Osteoblast (primary cell): ENCODE measurements around the gene NEK8. TPM values are rescaled to one million over a fixed set of nuclear protein-coding genes. Genes with fewer than 3 reads are reported as not detected.
A peak's percentile ranks its signal among the peaks of the same experiment; 100 is the strongest.

Experiments used
- DNase-seq: peaks from one replicate; pipeline ENCODE4 v3.0.0; 2011; ENCODE audit warnings: low spot score, mixed read lengths; ENCODE audit not compliant: insufficient read length; ENCODE audit errors: missing footprints
- H2AFZ ChIP-seq: 2 replicates; pipeline ENCODE4 v1.6.0; 2011; ENCODE audit warnings: mild to moderate bottlenecking, low read length
- H3K27ac ChIP-seq: 2 replicates; pipeline ENCODE4 v1.5.1; 2011; ENCODE audit warnings: mild to moderate bottlenecking, low read depth, low read length, moderate library complexity
- H3K27me3 ChIP-seq: 2 replicates; pipeline ENCODE4 v1.6.0; 2012; ENCODE audit warnings: mild to moderate bottlenecking, control low read depth, inconsistent platforms, low read length, moderate library complexity; ENCODE audit not compliant: insufficient read depth
- H3K36me3 ChIP-seq: 2 replicates; pipeline ENCODE4 v1.5.1; 2011; ENCODE audit warnings: mild to moderate bottlenecking, low read length, control low read depth, moderate library complexity; ENCODE audit not compliant: insufficient read depth
- H3K4me1 ChIP-seq: 2 replicates; pipeline ENCODE4 v1.5.1; 2011; ENCODE audit warnings: mild to moderate bottlenecking, low read length, control low read depth, moderate library complexity; ENCODE audit not compliant: insufficient read depth
- H3K4me2 ChIP-seq: 2 replicates; pipeline ENCODE4 v1.6.0; 2011; ENCODE audit warnings: mild to moderate bottlenecking, low read length; ENCODE audit not compliant: insufficient read depth
- H3K4me3 ChIP-seq: fragments of 200-600 bp; sonication (generic); 3 replicates; pipeline ENCODE4 v1.5.1; 2012; ENCODE audit warnings: mild to moderate bottlenecking, low read length, inconsistent platforms; ENCODE audit not compliant: insufficient read depth
- H3K79me2 ChIP-seq: 2 replicates; pipeline ENCODE4 v1.6.0; 2012; ENCODE audit warnings: mild to moderate bottlenecking, low read length, control low read depth, inconsistent platforms; ENCODE audit not compliant: insufficient read depth
- H3K9me3 ChIP-seq: 2 replicates; pipeline ENCODE4 v1.5.1; 2011; ENCODE audit warnings: low read depth, low read length, control low read depth
- H4K20me1 ChIP-seq: 2 replicates; pipeline ENCODE4 v1.6.0; 2012; ENCODE audit warnings: mild to moderate bottlenecking, low read length, control low read depth; ENCODE audit not compliant: insufficient read depth
- CTCF ChIP-seq: IDR thresholded peaks from 2 replicates; pipeline ENCODE4 v1.5.1; 2011; ENCODE audit warnings: mild to moderate bottlenecking, low read depth, low read length, moderate library complexity; ENCODE audit errors: extremely low read depth
- total RNA-seq: library from RNA; depleted of rRNA; stranded (reverse); fragments of >200 nt; gene quantifications from 2 replicates; pipeline ENCODE4 v1.2.3, GENCODE V29; 2012

Gene NEK8
- total RNA-seq, 1 donor, result 7.2 TPM

GRCh38 chr17:28738680-28739384 is 10.2 kb downstream of the NEK8 start:
- no peak overlapping the region for H3K4me3 ChIP-seq

GRCh38 chr17:28740406-28741357 is 12.1 kb downstream of the NEK8 start:
- H3K36me3 ChIP-seq, result no peaks in the 10 kb centered on the region
- H2AFZ ChIP-seq, result no peak overlapping the region
- H3K4me1 ChIP-seq, result peaks cover 16% of the 10 kb centered on the region
- peak; percentile 69 for DNase-seq
- TF ChIP-seq CTCF, result no peak
- no peak overlapping the region for H3K4me3 ChIP-seq
- H3K79me2 ChIP-seq, result peaks cover 15% of the 10 kb centered on the region
- no peak overlapping the region for H3K27ac ChIP-seq
- no peaks in the 10 kb centered on the region for H3K27me3 ChIP-seq
- peaks cover 3% of the 10 kb centered on the region for H4K20me1 ChIP-seq
- H3K9me3 ChIP-seq, result no peaks in the 10 kb centered on the region
- no peak overlapping the region for H3K4me2 ChIP-seq

More at GRCh38 chr17:28738680-28739384, 10.2 kb downstream of the NEK8 start:
- H2AFZ ChIP-seq, result no peak overlapping the region
- no peak overlapping the region for H3K27ac ChIP-seq
- no peak for TF ChIP-seq CTCF
- peaks cover 9% of the 10 kb centered on the region for H3K4me1 ChIP-seq
- no peaks in the 10 kb centered on the region for H3K9me3 ChIP-seq
- H3K79me2 ChIP-seq, result no peaks in the 10 kb centered on the region
- no peaks in the 10 kb centered on the region for H4K20me1 ChIP-seq
- no peaks in the 10 kb centered on the region for H3K36me3 ChIP-seq
- H3K27me3 ChIP-seq, result no peaks in the 10 kb centered on the region
- DNase-seq, result peak; percentile 58
- no peak overlapping the region for H3K4me2 ChIP-seq

GRCh38 chr17:28741358-28742349 is 13.1 kb downstream of the NEK8 start:
- no peak for TF ChIP-seq CTCF
- H2AFZ ChIP-seq, result no peak overlapping the region
- DNase-seq, result peak; percentile 77

More at GRCh38 chr17:28741358-28742349, 13.1 kb downstream of the NEK8 start:
- H3K36me3 ChIP-seq, result peaks cover 4% of the 10 kb centered on the region
- peaks cover 25% of the 10 kb centered on the region for H3K79me2 ChIP-seq
- peaks cover 12% of the 10 kb centered on the region for H4K20me1 ChIP-seq
- H3K27me3 ChIP-seq, result no peaks in the 10 kb centered on the region
- no peak overlapping the region for H3K27ac ChIP-seq
- H3K4me1 ChIP-seq, result peaks cover 25% of the 10 kb centered on the region
- no peak overlapping the region for H3K4me3 ChIP-seq
- H3K4me2 ChIP-seq, result no peak overlapping the region
- no peaks in the 10 kb centered on the region for H3K9me3 ChIP-seq
